GM06990 (cell line): ENCODE measurements around the gene EBF3.

Experiments
- DNase-seq: peaks from one replicate; pipeline ENCODE4 v3.0.0-alpha.2; 2011; ENCODE audit not compliant: insufficient read length; ENCODE audit errors: extremely low read depth
- H3K27me3 ChIP-seq: replicated peaks from 2 replicates; pipeline ENCODE4 v1.6.0; 2011; ENCODE audit warnings: low read length; ENCODE audit not compliant: control insufficient read depth, insufficient read depth
- H3K36me3 ChIP-seq: 2 replicates; pipeline ENCODE4 v1.5.1; 2011; ENCODE audit warnings: low read length; ENCODE audit not compliant: control insufficient read depth, insufficient read depth
- H3K4me3 ChIP-seq: replicated peaks from 2 replicates; pipeline ENCODE4 v1.5.1; 2011; ENCODE audit warnings: low read depth, mild to moderate bottlenecking, control low read depth, low read length
- TF ChIP-seq, protein P1 (sequence below): IDR thresholded peaks from 2 replicates; pipeline ENCODE4 v1.5.1; 2011; ENCODE audit warnings: low read length, control low read depth, mild to moderate bottlenecking, inconsistent platforms; ENCODE audit not compliant: insufficient read depth, poor library complexity, severe bottlenecking

Gene EBF3

DNA sequence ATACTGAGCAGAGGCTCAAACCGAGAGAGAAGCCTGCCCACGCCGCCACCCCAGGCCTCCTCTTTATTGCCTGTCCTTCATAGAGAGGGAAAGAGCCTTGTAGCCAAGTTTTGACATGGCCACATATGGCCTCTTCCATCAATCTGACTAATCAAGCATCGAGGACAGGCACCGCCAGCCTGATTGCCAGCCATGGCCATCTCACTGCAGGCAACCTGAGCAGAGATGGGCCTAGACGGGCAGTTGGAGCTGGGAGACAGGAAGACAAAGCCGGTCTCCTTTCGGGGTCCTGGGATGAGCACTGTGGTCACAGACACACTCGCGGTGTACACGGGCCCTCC, 67.2 kb downstream of the EBF3 start:
- no peak for DNase-seq
- H3K36me3 ChIP-seq = no peaks in the 10 kb centered on the region
- H3K27me3 ChIP-seq = no peaks in the 10 kb centered on the region; the same call in 1 of the 2 replicates
- TF ChIP-seq, protein P1, sequence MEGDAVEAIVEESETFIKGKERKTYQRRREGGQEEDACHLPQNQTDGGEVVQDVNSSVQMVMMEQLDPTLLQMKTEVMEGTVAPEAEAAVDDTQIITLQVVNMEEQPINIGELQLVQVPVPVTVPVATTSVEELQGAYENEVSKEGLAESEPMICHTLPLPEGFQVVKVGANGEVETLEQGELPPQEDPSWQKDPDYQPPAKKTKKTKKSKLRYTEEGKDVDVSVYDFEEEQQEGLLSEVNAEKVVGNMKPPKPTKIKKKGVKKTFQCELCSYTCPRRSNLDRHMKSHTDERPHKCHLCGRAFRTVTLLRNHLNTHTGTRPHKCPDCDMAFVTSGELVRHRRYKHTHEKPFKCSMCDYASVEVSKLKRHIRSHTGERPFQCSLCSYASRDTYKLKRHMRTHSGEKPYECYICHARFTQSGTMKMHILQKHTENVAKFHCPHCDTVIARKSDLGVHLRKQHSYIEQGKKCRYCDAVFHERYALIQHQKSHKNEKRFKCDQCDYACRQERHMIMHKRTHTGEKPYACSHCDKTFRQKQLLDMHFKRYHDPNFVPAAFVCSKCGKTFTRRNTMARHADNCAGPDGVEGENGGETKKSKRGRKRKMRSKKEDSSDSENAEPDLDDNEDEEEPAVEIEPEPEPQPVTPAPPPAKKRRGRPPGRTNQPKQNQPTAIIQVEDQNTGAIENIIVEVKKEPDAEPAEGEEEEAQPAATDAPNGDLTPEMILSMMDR = no peak
- no peak overlapping the region for H3K4me3 ChIP-seq

DNA sequence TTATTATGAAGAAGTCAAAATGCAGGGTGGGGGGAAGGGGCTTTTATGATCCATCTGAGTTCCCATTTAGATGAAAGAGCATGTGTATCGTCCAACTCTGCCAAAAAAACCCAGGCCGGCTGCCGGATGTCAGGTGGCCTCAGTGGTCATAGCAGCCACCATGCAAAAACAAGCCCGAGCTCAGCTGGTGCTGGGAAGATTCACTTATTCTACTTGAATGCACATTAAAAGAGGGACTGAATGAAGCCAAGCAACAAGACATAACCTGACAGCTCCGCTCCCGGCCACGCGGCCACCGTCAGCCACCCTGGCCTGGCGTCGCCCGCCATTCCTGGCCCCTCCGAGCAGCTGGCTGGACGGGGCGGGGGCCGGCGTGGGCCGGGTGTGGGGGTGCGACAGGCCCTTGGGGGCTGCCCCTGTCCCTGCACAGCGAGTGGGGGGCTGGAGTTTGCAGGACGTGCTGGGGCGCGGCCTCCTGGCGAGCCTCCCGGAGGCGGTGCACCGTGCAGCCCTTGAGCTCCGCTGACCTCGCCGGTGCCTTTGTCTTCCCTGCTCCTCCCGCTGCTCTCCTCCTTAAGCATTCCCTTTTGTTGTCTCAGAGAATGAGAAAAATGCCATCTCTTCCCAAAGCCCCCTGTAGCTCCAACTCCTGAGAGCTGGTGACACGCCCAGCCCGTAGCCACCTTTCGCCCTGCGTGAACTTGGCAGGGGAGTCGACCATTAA, 67.8 kb downstream of the EBF3 start:
- TF ChIP-seq, protein P1 = no peak
- Histone ChIP-seq H3K36me3 (no peaks in the 10 kb centered on the region), H3K4me3 (no peak overlapping the region), H3K27me3 (no peaks in the 10 kb centered on the region; the same call in 1 of the 2 replicates)
- no peak for DNase-seq

DNA sequence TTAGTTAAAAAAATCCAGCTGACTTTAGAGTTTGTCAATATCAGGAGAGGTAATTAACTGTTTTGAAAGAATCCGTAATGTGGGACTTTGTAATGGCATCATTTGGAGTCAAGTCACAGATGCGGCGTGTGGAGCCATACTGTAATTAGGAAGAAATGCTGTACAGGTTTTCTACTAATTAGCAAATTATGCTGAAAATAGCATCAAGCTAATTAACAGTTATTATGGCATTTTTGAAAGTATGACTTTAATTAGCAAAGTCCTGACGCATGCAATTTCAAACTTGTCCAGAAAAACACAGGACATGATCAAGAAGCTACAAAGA, 68.3 kb downstream of the EBF3 start:
- no peak overlapping the region for H3K4me3 ChIP-seq
- H3K27me3 ChIP-seq = no peaks in the 10 kb centered on the region; the same call in 1 of the 2 replicates
- DNase-seq = no peak
- TF ChIP-seq, protein P1 = no peak
- H3K36me3 ChIP-seq = no peaks in the 10 kb centered on the region

DNA sequence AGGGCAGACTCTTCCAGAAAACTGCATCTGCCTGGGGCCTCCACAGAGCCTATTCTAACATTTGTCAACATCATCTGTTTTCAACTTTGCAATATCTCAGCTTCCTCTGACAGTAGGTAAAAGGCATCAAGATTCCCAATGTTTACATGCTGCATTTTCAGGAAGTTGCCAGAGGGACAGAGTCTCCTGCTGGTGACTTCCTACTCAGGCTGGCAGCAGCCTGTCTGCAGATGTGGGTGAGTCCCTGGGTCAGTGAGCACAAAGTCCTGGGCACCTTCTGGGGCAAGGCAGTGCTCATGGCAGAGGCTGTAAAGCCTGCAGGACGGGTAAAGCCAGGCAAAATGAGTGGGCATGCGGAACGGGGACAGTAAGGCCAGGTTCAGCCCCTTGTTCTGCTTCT, 69.4 kb downstream of the EBF3 start:
- DNase-seq = no peak
- H3K4me3 ChIP-seq = no peak overlapping the region
- H3K36me3 ChIP-seq = no peaks in the 10 kb centered on the region
- H3K27me3 ChIP-seq = no peaks in the 10 kb centered on the region; the same call in 1 of the 2 replicates
- TF ChIP-seq, protein P1 = no peak

DNA sequence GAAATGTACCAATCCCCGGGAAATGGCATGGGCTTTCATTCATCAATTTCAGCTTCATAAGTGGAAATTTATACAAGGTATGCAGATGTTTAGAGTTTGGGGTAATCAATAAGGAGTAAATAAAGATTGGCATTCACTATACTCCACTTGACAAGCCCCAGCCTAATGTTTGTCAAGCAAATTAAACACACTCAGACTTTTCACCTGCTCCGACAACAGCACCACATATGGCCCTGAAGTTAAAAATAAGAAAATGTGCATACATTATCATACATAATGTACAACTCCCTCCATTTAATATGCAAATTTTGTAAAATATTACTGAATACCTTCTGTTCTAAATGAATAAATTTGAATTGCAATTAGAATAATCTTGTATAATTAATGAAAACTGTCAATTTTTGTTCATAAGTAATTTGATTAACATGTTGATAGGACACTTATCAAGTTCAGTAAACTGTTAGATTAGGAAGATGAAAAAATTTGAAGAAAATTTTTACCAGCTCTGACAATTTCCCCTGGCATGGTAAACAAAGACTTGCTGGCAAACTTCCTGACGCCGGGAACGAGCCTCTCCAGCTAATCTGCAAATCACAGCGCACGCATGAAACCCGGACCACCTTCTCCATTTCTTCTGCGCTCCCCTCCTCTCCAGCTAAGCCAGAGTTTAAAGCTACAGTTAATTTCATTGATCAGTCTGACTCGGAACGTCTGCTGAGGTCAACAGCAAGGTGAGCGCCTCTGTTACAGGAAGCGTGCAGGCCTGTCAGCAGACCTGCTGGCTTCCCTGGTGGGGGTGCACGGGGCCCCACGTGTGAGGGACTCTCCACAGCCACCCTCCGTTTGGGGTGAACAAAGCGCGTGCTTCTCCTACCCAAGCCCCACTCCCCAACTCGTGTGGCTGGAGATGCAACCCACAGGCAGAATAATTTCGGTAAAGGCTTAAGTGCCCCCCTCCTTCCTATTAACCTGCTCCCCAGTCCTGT, 70.7 kb downstream of the EBF3 start:
- H3K36me3 ChIP-seq = no peaks in the 10 kb centered on the region

More for the DNA sequence above, 70.7 kb downstream of the EBF3 start:
- TF ChIP-seq, protein P1 = no peak
- Histone ChIP-seq H3K27me3 (no peaks in the 10 kb centered on the region; the same call in 1 of the 2 replicates), H3K4me3 (no peak overlapping the region)
- no peak for DNase-seq
